Measurements from ENCODE around the gene EFHC2.

Gene EFHC2

DNA sequence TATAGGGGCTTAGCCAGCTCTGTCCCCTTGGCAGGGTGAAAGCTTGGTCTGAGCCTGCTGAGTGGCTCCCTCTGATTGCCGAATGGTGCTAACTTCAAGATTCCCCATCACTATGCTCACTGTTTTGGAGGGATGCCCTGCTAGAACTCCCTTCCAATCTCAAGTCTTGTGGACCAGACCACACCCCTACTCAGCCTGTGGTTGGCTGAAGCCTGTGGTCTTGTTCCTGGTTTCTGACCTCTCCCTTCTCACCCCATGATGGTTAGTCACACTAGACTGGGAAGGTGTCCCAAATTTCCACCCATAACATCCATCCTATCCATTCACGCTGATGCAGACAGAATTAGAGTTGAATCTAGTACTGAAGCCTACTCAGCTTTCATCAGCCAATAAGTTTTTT is 185.6 kb downstream of the EFHC2 start:
- DNase-seq (ENCODE audit: low spot score) = no peak
- Histone ChIP-seq H3K27ac (no peak overlapping the region), H3K4me3 (no peak overlapping the region)
- TF ChIP-seq, protein P1, sequence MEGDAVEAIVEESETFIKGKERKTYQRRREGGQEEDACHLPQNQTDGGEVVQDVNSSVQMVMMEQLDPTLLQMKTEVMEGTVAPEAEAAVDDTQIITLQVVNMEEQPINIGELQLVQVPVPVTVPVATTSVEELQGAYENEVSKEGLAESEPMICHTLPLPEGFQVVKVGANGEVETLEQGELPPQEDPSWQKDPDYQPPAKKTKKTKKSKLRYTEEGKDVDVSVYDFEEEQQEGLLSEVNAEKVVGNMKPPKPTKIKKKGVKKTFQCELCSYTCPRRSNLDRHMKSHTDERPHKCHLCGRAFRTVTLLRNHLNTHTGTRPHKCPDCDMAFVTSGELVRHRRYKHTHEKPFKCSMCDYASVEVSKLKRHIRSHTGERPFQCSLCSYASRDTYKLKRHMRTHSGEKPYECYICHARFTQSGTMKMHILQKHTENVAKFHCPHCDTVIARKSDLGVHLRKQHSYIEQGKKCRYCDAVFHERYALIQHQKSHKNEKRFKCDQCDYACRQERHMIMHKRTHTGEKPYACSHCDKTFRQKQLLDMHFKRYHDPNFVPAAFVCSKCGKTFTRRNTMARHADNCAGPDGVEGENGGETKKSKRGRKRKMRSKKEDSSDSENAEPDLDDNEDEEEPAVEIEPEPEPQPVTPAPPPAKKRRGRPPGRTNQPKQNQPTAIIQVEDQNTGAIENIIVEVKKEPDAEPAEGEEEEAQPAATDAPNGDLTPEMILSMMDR (IDR thresholded peaks at IDR 0.05) = no peak

DNA sequence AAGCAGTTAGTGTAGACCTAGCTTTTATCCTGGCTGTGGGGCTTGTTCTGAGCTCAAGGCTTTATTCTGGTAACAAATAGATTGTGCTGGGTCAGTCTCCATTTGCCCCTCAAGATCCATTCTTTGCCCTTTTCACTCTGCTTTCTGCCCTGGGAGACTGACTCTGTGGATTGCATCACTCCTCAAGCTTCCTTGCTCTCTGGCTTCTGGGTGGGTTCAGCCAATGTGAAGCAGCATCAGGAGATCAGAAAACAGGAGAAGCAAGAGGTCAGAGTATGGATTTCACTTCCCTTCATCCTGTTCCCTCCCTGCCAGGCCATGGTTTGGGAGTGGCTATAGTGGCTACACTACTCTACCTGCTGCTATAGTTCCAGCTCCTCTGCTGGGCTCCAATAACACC is 186.2 kb downstream of the EFHC2 start:
- Histone ChIP-seq H3K4me3 (no peak overlapping the region), H3K27ac (no peak overlapping the region)
- TF ChIP-seq, protein P1 (IDR thresholded peaks at IDR 0.05) = no peak
- no peak for DNase-seq (ENCODE audit: low spot score)

DNA sequence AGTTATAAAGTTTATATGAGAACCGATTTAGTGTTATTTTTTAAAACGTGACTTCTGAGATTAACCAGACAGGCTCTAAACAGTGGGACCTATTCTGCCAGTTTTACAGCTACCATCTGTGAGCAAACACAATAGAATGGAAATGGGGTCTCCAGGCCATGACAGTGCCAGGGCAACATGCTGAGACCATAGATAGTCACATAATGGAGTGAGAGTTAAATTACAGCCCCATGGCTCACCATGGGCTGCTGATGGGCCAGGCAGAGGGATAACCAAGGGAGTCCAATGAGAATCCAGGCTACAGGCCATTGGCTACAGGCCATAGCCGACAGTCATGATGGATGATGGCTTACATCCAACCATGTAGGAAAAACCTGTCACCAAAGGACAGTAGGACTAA is 186.7 kb downstream of the EFHC2 start:
- H3K27ac ChIP-seq = no peak overlapping the region
- no peak for DNase-seq (ENCODE audit: low spot score)

DNA sequence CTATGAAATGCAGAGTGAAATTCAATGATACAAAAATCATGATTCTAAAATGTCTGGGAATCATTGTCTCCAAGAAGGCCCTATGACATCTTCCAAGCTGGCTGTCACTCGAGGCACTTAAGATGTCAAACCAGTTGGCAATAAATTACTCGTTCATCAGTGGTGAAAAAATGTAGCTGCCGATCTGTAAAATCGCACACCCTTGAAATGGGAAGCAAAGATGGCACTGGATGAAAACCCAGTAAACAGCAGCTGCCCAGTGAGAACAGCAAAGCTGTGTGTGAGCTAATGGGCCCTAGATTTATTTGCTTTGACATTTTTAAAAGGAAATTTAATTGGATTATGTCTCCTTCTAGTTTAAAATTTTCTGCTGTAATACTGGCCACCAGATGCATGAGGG is 188.3 kb downstream of the EFHC2 start:
- no peak overlapping the region for H3K4me3 ChIP-seq
- no peak overlapping the region for H3K27ac ChIP-seq
- TF ChIP-seq, protein P1 (IDR thresholded peaks at IDR 0.05) = no peak
- no peak for DNase-seq (ENCODE audit: low spot score)

More for the DNA sequence above, 186.7 kb downstream of the EFHC2 start:
- TF ChIP-seq, protein P1 (IDR thresholded peaks at IDR 0.05) = no peak
- no peak overlapping the region for H3K4me3 ChIP-seq

DNA sequence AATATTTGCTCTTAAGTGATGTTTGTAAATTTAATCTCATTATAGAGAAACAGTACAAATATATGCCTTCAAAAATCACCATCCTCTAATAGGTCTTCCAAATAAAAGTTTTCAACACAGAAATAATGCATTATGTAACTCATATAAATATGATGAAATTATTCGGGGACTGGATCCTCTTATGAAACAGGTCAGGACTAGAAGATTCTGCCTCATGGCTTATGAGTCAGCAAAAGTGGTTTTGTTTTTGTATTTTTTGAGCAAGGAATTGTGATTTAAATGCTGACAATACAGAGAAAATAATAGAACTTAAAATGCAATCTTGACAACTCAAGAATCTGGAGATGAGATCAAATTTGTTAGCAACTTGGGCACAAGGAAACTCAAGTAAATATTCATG is 190.6 kb downstream of the EFHC2 start:
- TF ChIP-seq, protein P1 (IDR thresholded peaks at IDR 0.05) = no peak
- DNase-seq (ENCODE audit: low spot score) = no peak
- H3K4me3 ChIP-seq = no peak overlapping the region
- H3K27ac ChIP-seq = no peak overlapping the region

DNA sequence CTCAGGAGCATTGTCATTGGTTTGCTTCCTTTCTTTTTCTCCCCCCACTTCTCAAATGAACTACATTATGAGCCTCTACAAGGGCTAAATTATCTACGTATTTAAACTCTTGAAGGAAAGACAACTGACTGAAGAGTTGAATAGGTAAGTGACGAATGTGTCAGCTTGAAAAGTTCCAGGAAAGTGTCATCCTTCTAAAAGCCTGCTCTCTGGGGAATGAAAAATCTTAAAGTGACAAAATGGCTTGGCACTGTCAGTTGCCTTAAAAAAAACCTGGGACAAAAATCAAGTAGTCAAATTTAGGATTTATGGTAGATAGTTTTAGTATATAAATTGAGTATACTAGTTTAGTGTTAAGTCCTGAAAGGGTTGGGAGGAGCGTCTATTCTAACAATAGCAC is 196.3 kb downstream of the EFHC2 start:
- H3K4me3 ChIP-seq = no peak overlapping the region
- DNase-seq (ENCODE audit: low spot score) = no peak
- H3K27ac ChIP-seq = no peak overlapping the region
- TF ChIP-seq, protein P1 (IDR thresholded peaks at IDR 0.05) = no peak

DNA sequence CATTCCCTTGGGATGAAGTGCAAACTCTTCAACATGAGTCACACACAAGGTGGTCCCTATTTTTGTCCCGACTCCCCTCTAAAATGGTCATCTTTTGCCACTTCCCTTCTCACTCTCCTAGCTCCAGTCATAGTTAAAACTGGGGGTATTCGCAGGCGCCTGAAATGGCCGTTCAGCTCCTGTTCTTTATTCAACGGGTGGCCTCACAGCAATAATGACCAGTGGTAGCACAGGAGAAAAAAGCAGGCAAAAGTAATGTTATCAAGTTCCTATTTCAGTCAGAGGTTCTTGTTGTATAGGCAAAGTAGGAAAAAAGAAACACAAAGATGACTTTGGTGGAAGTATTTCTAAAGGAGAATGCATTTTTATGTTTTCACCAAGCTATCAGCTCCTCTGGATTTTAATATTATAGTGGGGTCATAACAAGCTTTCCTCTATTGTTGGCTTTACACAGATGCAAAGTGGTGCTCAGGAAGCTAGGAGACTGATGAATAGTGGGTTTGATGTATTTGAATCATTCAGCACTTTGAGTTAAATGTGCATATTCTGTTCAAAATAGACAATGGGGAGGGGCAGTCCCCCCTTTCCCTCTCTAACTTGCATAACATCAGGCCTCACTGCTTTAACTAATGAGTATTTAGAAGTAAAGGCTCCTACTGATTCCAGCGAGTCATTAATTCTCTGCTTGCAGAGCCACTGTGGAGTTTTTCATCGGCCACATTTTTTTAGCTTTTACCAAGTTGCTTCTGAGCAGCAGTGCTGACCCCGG is 199.1 kb downstream of the EFHC2 start:
- no peak for DNase-seq (ENCODE audit: low spot score)
- H3K27ac ChIP-seq = no peak overlapping the region

More for the DNA sequence above, 199.1 kb downstream of the EFHC2 start:
- TF ChIP-seq, protein P1 (IDR thresholded peaks at IDR 0.05) = no peak
- no peak overlapping the region for H3K4me3 ChIP-seq
